ENCODE results near the gene SH3TC1. TPM values are rescaled to one million over a fixed set of nuclear protein-coding genes. Genes with fewer than 3 reads are reported as not detected.

SH3TC1 gene
- polyA plus RNA-seq, 1 donor (not counting 4 experiments of a cell fraction or from before 2014, with no cell fraction given) = 12.3 TPM

DNA sequence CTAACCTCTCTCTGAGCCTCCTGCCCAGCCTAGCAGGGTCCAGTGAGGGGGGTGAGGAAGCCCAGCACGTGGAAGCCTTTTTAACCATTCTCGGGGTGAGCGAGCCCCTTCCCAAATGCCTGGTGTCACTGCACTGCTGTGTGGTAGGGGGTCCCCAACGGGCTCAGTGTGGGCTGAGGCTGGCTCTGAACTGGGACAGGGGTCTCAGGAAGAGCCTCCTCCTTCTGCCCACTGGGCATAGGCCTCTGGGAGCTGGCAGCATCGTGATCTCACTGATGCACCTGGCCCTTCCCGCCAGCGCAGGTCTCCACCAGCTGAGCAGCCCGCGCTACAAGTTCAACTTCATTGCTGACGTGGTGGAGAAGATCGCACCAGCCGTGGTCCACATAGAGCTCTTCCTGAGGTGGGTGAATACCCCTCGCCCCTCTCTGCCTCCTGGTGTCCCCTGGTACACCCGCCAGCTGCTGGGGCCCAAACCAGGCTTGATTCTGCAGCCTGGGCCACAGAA is 83.1 kb downstream of the SH3TC1 start:
- FAIRE-seq (no peak), DNase-seq (ENCODE audit: low read depth, low spot score) (no peak)
- Histone ChIP-seq H3K4me3 (ENCODE audit: control insufficient read depth in 2 of 3, extremely low read depth in 1 of 3, insufficient read depth in 2 of 3, low read depth in 1 of 3, low read length in 3 of 3) (no peak overlapping the region), H3K36me3 (ENCODE audit: control insufficient read depth in 2 of 2, extremely low read depth in 1 of 2, insufficient read depth in 2 of 2, low read length in 2 of 2) (no peaks in the 10 kb centered on the region), H3K9me3 (ENCODE audit: control insufficient read depth, low read depth, low read length) (no peaks in the 10 kb centered on the region), H3K4me1 (ENCODE audit: control insufficient read depth, extremely low read depth, insufficient read depth, low read length) (peaks cover 9% of the 10 kb centered on the region), H3K4me2 (ENCODE audit: control insufficient read depth, extremely low read depth, insufficient read depth, low read depth, low read length) (no peak overlapping the region), H3K9me1 (ENCODE audit: control insufficient read depth, extremely low read depth, insufficient read depth, low read length) (no peaks in the 10 kb centered on the region), H3K79me2 (ENCODE audit: control insufficient read depth, insufficient read depth, low read length) (no peaks in the 10 kb centered on the region), H2AFZ (ENCODE audit: control insufficient read depth, low read length) (no peak overlapping the region), H3K27me3 (ENCODE audit: control insufficient read depth, extremely low read depth, insufficient read depth, low read length) (peaks cover 19% of the 10 kb centered on the region), H3K9ac (ENCODE audit: control insufficient read depth, extremely low read depth, insufficient read depth, low read length) (no peak overlapping the region), H3K27ac (ENCODE audit: control insufficient read depth, insufficient read depth, low read length) (no peak overlapping the region), H4K20me1 (ENCODE audit: control insufficient read depth, extremely low read depth, insufficient read depth, low read length) (no peaks in the 10 kb centered on the region)
- TF ChIP-seq EZH2 (IDR thresholded peaks at IDR 0.05; ENCODE audit: low read length) = no peak
- TF ChIP-seq, protein P1, sequence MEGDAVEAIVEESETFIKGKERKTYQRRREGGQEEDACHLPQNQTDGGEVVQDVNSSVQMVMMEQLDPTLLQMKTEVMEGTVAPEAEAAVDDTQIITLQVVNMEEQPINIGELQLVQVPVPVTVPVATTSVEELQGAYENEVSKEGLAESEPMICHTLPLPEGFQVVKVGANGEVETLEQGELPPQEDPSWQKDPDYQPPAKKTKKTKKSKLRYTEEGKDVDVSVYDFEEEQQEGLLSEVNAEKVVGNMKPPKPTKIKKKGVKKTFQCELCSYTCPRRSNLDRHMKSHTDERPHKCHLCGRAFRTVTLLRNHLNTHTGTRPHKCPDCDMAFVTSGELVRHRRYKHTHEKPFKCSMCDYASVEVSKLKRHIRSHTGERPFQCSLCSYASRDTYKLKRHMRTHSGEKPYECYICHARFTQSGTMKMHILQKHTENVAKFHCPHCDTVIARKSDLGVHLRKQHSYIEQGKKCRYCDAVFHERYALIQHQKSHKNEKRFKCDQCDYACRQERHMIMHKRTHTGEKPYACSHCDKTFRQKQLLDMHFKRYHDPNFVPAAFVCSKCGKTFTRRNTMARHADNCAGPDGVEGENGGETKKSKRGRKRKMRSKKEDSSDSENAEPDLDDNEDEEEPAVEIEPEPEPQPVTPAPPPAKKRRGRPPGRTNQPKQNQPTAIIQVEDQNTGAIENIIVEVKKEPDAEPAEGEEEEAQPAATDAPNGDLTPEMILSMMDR (optimal IDR thresholded peaks at IDR 0.05 in 1 of 3, IDR thresholded peaks at IDR 0.05 in 1 of 3, conservative IDR thresholded peaks at IDR 0.05 in 1 of 3; ENCODE audit: extremely low read depth in 1 of 3, insufficient read depth in 2 of 3, low read length in 3 of 3) = no peak
- dilution Hi-C loops (cut with MboI; ENCODE audit: extremely low pct_ligation_motif_present, low sequenced_read_pairs) = no loop called here

- Histone ChIP-seq H4K20me1 (ENCODE audit: control insufficient read depth, extremely low read depth, insufficient read depth, low read length) (no peaks in the 10 kb centered on the region), H3K36me3 (ENCODE audit: control insufficient read depth in 2 of 2, extremely low read depth in 1 of 2, insufficient read depth in 2 of 2, low read length in 2 of 2) (no peaks in the 10 kb centered on the region), H3K4me3 (ENCODE audit: control insufficient read depth in 2 of 3, extremely low read depth in 1 of 3, insufficient read depth in 2 of 3, low read depth in 1 of 3, low read length in 3 of 3) (no peak overlapping the region), H3K79me2 (ENCODE audit: control insufficient read depth, insufficient read depth, low read length) (no peaks in the 10 kb centered on the region), H3K4me1 (ENCODE audit: control insufficient read depth, extremely low read depth, insufficient read depth, low read length) (peaks cover 9% of the 10 kb centered on the region), H3K27me3 (ENCODE audit: control insufficient read depth, extremely low read depth, insufficient read depth, low read length) (peaks cover 20% of the 10 kb centered on the region), H3K9me3 (ENCODE audit: control insufficient read depth, low read depth, low read length) (no peaks in the 10 kb centered on the region), H2AFZ (ENCODE audit: control insufficient read depth, low read length) (no peak overlapping the region), H3K27ac (ENCODE audit: control insufficient read depth, insufficient read depth, low read length) (no peak overlapping the region), H3K9ac (ENCODE audit: control insufficient read depth, extremely low read depth, insufficient read depth, low read length) (no peak overlapping the region), H3K4me2 (ENCODE audit: control insufficient read depth, extremely low read depth, insufficient read depth, low read depth, low read length) (no peak overlapping the region), H3K9me1 (ENCODE audit: control insufficient read depth, extremely low read depth, insufficient read depth, low read length) (no peaks in the 10 kb centered on the region)
- dilution Hi-C loops (cut with MboI; ENCODE audit: extremely low pct_ligation_motif_present, low sequenced_read_pairs) = no loop called here
- FAIRE-seq (no peak), DNase-seq (ENCODE audit: low read depth, low spot score) (no peak)
- TF ChIP-seq, protein P1 (optimal IDR thresholded peaks at IDR 0.05 in 1 of 3, IDR thresholded peaks at IDR 0.05 in 1 of 3, conservative IDR thresholded peaks at IDR 0.05 in 1 of 3; ENCODE audit: extremely low read depth in 1 of 3, insufficient read depth in 2 of 3, low read length in 3 of 3) = no peak
Observed at GRCh38 chr4:8282742-8283141, 83.7 kb downstream of the SH3TC1 start.

All from keratinocyte (primary cell).